Measurements from ENCODE around the gene DPP7.
A peak's percentile ranks its signal among the peaks of the same experiment; 100 is the strongest.

Gene DPP7

GRCh38 chr9:137110911-137111787, 3.4 kb downstream of the DPP7 start:
- DNase-seq = no peak

- DNase-seq = no peak
Observed at GRCh38 chr9:137110147-137110910, 4.2 kb downstream of the DPP7 start.

DNA sequence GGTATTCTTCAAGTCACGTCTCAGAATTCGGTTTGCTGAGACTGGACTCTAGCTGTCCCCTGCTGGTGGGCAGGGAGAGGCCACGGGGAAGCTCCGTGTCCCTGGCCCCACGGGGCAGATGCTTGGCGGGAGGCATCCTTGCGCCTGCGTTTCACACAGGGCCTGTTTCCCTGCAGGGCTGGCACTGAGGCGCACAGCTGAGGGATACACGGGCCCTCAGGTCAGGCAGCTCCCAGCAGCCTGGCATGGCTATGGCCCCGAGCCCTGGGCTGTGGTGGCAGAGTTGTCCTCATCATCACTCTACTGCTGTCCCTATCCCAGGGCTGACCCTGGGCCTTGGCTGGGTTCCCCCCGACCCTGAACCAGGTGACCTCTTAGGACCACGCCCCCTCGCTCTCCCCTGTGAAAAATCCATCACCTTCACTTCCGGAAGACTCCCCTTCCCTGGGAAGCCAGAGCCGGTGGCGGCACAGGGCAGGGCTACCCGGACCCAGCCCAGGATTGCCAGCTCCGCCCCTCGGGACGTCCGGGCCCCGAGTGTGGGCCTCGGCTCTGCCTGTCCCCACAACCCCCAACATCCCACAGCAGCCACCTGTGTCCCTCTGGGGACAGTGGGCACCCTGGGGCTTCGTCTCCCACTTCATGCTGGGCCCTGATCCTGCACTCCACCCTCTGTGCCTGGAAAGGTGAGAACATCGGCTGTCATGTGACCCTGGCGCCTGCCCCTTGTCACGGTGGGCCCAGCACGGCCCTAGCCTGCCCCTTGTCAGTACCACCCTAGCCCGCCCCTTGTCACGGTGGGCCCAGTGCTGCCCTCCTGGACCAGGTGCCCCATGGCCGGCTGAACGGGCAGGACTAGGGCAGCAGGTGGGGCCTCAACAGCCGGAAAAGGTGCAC, 5.0 kb downstream of the DPP7 start:
- no peak for DNase-seq

DNA sequence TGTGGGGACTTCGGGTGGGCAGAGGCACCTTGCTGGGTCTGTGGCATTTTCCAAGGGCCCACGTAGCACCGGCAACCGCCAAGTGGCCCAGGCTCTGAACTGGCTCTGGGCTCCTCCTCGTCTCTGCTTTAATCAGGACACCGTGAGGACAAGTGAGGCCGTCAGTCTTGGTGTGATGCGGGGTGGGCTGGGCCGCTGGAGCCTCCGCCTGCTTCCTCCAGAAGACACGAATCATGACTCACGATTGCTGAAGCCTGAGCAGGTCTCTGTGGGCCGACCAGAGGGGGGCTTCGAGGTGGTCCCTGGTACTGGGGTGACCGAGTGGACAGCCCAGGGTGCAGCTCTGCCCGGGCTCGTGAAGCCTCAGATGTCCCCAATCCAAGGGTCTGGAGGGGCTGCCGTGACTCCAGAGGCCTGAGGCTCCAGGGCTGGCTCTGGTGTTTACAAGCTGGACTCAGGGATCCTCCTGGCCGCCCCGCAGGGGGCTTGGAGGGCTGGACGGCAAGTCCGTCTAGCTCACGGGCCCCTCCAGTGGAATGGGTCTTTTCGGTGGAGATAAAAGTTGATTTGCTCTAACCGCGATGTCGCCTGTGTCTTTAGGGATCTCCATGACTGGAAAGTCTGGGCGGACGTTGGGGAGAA, 5.8 kb downstream of the DPP7 start:
- DNase-seq = no peak

DNA sequence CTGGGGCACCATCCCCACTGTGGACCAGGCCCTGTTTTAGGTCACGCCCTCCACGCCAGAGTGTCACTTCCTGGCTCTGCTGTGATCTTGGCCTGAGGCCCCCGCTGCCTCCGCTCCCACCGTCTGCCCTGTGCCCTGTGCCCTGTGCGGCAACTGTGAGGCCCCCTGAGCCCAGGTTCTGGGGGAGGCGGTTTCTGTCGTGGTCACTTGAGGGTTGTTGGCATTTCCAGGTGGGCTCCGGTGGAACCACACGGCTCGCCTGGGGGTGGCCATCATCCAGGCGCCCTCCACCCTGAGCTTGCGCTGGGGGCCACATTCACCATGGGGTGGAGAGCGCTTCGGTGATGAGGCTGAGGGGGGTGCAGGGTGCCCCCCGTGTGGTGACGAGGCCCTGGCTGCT, 6.6 kb downstream of the DPP7 start:
- no peak for DNase-seq

GRCh38 chr9:137107312-137107921, 7.1 kb downstream of the DPP7 start:
- DNase-seq = no peak

DNA sequence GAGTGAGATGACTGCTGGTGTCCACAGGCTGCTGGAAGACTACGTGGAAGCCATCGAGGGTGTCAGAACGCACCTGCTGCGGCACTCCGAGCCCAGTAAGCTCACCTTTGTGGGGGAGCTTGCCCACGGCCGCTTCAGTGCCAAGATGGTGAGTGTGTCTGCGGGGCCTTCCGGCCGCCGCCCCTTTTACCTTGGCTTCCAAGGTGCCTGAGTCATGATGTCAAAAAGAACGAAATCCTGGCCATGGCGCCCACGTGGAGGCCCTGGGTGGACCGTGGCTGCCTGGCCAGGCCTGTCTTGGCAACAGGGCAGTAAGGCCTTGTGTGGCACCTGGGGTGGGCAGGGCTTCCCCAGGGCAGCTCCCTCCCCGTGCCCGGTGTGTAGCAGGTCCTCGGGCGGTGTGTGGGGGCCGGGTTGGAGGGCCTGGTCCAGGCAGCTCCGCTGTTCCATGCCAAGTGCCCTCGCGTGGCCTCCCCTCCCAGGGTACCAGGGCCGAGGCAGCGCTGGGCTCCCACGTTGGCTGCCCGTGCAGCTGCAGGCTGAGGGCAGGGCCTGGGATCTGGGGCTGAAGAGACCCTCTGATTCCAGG, 7.8 kb downstream of the DPP7 start:
- DNase-seq = no peak

DNA sequence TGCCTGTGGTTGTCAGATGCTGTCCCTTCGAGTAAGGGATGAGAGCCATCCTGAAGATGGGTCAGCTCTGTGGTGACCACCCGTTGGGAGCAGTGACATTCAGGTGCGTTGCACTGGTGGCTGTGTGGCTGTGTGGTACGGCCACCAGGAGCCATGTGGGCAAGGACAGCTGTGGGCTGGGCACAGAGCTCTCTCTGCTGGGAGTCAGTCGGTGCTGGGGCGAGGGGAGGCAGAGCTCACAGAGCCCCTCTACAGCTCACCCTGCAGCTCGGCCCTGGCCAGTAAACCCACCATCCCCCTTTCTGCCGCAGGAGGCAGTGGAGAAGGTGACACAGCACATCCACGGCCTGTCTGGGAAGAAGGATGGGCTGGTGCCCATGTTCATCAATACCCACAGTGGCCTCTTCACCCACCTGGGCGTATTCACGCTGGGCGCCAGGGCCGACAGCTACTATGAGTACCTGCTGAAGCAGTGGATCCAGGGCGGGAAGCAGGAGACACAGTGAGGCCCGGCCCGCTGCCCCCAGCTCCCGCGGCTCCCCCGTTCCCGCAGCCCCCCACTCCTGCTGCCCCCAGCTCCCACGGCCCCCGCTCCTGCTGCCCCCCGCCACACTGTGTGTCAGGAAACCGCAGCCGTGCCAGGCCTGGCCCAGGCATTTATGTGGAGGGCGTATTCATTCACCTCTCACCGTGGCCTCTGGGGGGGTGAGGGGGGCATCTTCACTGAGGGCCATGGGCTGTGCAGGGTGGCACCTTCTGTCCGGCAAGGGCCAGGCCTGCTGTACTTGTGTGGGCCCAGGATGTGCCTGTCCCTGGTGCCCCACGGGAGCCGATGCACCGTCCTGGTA, 8.5 kb downstream of the DPP7 start:
- DNase-seq = no peak

DNA sequence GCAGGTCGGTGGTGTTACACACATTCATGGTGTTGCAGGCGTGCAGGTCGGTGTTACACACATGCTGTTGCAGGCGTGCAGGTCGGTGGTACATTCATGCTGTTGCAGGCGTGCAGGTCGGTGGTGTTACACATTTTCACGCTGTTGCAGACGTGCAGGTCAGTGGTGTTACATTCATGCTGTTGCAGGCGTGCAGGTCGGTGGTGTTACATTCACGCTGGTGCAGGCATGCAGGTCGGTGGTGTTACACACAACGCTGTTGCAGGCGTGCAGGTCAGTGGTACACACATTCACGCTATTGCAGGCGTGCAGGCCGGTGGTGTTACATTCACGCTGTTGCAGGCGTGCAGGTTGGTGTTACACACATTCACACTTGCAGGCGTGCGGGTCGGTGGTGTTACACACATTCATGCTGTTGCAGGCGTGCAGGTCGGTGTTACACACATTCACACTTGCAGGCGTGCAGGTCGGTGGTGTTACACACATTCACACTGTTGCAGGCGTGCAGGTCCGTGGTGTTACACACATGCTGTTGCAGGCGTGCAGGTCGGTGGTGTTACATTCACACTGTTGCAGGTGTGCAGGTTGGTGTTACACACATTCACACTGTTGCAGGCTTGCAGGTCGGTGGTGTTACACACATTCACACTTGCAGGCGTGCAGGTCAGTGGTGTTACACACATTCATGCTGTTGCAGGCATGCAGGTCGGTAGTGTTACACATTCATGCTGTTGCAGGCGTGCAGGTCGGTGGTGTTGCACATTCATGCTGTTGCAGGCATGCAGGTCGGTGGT, 11.1 kb downstream of the DPP7 start:
- no peak for DNase-seq

DNA sequence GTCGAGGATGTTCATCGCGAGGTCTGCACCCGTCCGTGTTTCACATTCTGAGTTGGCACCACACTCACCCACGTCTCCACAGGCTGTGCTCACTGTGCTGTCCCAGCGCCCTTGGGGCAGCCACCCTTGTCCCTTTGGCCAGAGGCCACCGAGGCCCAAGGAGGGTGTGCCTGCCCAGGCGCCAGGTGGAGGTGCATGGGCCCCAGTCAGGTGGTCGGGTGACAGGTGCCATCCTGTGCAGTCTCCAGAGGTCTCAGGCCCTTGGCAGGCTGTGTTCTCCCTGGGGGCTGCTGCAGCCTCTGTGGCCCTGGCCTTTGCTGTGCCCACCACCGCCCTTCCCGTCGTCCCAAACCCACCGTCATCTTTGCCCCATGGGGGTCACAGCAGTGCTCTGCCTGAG, 15.3 kb downstream of the DPP7 start:
- DNase-seq = no peak

DNA sequence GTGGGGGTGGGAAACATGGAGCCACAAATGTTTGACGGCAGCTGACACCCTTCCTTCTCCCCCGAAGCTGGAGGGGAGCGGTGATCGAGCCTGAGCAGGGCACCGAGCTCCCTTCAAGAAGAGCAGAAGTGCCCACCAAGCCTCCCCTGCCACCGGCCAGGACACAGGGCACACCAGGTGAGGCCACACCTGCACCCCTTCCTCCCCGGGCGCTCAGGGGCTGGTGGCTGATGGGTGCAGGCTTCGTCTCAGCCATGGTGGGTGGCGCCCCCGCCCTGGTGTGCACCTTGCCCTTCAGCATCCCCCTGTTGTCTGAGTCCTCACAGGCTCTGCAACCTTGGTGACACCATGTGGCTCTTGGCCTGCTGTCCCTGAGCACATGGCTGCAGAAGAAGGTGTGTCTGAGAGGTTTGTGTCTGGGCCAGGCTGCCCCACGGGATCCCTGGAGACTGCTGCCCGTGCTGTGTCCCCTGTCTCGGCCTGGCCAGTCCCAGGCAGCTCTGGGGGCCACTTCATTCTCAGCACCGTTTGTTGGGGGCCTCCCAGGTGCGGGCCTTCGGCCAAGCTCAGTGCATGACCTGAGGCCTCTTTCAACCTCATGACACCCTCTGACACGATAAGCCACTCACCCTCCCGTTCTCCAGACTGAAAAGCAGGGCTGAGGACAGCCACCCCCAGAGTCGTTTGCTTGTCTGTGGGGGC, 16.6 kb downstream of the DPP7 start:
- DNase-seq = no peak

GRCh38 chr9:137096785-137097546, 17.6 kb downstream of the DPP7 start:
- no peak for DNase-seq

DNA sequence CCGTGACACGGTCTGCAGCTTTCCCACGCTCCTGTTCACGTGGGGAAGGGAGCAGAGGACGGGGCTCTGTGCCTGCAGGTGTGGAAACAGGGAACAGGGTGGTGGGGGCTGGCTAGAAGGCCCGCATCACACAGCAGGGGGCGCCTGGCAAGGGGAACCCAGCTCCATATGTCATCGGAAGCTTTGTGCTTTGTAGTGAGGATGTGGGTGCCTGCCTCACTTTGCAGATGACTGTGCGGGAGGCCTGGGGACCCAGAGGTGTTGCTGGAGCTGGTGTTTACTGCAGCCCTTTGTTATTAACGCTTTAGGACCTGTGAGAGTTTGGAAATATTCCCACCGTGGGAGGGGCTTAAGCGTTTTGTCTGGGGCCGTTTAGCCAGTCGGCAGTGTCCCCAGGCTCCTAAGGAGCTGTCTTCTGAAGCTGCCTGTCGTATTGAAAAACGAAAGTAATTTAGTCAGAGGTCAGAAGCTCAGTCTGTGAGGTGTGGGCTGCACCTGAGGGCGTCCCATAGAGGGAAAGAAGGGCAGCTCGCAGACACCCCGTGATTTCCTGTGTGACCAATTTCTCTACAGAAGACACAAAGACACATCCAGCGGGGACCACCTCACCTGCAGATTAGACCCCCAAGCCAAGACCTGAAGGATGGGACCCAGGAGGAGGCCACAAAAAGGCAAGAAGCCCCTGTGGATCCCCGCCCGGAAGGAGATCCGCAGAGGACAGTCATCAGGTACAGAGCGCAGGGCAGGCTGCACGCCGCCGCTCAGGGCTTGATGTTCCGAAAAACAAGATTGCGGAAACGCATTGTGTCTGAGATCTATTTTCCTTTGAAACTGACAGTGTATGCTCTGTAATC, 18.6 kb downstream of the DPP7 start:
- peak; percentile 87 for DNase-seq

GRCh38 chr9:137089232-137089947, 25.1 kb downstream of the DPP7 start:
- DNase-seq = no peak

DNA sequence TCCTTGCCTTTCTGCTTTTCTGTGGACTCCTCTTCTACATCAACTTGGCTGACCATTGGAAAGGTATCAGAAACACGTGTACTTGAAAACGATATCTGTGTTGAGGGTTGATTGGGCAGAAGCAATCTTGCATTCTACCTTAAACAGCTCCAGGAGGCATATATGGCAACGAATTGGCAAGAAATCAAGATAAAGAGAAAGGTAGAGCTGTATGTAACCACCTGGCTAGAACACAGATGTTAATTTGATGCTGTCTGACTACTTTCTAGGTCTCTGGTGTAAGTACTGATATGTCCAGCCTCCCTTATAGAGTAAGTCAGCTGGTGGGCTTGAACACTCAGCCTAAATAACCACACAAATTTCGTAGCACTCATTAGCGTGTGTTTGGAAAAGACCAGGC, 26.4 kb downstream of the DPP7 start:
- DNase-seq = no peak

- DNase-seq = no peak
Observed at GRCh38 chr9:137087409-137087925, 27.1 kb downstream of the DPP7 start.

Data from stimulated activated naive CD4-positive, alpha-beta T cell treated with Interleukin-2 at 50 U/mL for 16 hours (primary cell).